Smooth muscle cell (in vitro differentiated cells): ENCODE results near the gene C2CD2. TPM values are rescaled to one million over a fixed set of nuclear protein-coding genes. Genes with fewer than 3 reads are reported as not detected.

Experiments used
- DNase-seq: peaks from one replicate; lab custom pipeline; 2025; ENCODE audit not compliant: unreplicated experiment; lab: John Stamatoyannopoulos, UW
- H2AFZ ChIP-seq: fragments of 200-600 bp; sonication (generic); 2 replicates; pipeline ENCODE4 v1.6.0; 2016; ENCODE audit warnings: antibody characterized with exemption, low read depth, mild to moderate bottlenecking
- H3F3A ChIP-seq: fragments of 200-600 bp; sonication (generic); 2 replicates; pipeline ENCODE4 v1.6.0; 2017; ENCODE audit warnings: antibody characterized with exemption, low read depth
- H3K27ac ChIP-seq: fragments of 200-600 bp; sonication (generic); 2 replicates; pipeline ENCODE4 v1.5.1; 2016; ENCODE audit warnings: low read depth, mild to moderate bottlenecking
- H3K27me3 ChIP-seq: fragments of 200-600 bp; sonication (generic); 2 replicates; pipeline ENCODE4 v1.6.1; 2016; ENCODE audit warnings: low read depth, mild to moderate bottlenecking
- H3K36me3 ChIP-seq: fragments of 200-600 bp; sonication (generic); 2 replicates; pipeline ENCODE4 v1.5.1; 2016; ENCODE audit warnings: low read depth
- H3K4me1 ChIP-seq: fragments of 200-600 bp; sonication (generic); 2 replicates; pipeline ENCODE4 v1.5.1; 2016; ENCODE audit warnings: low read depth
- H3K4me2 ChIP-seq: fragments of 200-600 bp; sonication (generic); 2 replicates; pipeline ENCODE4 v1.6.0; 2016; ENCODE audit warnings: mild to moderate bottlenecking
- H3K4me3 ChIP-seq: fragments of 200-600 bp; sonication (generic); 2 replicates; pipeline ENCODE4 v1.5.1; 2016; ENCODE audit warnings: mild to moderate bottlenecking
- H3K79me2 ChIP-seq: fragments of 200-600 bp; sonication (generic); 2 replicates; pipeline ENCODE4 v1.6.0; 2016; ENCODE audit warnings: low read depth, mild to moderate bottlenecking
- H3K9ac ChIP-seq: fragments of 200-600 bp; sonication (generic); 2 replicates; pipeline ENCODE4 v1.6.0; 2016; ENCODE audit warnings: low read depth
- H3K9me3 ChIP-seq: fragments of 200-600 bp; sonication (generic); replicated peaks from 2 replicates; pipeline ENCODE4 v1.5.1; 2016; ENCODE audit warnings: low read depth
- H4K20me1 ChIP-seq: fragments of 200-600 bp; sonication (generic); 2 replicates; pipeline ENCODE4 v1.6.0; 2016; ENCODE audit warnings: low read depth
- WGBS: methylation state at CpG from one replicate; pipeline ENCODE4 v1.1.7; 2016; ENCODE audit warnings: low lambda C conversion rate; 5-methylcytosine and 5-hydroxymethylcytosine counted together
- polyA plus RNA-seq: library from polyadenylated mRNA; unstranded; fragments of >200 nt; fragmentation: Nextera tagmentation; extraction: Ambion mirVana; gene quantifications from 2 replicates; pipeline ENCODE4 v1.2.1, GENCODE V29; 2016
- total RNA-seq: library from RNA; depleted of rRNA; stranded (reverse); fragments of >200 nt; gene quantifications from 2 replicates; pipeline ENCODE4 v1.2.3, GENCODE V29; 2014
- TF ChIP-seq, protein P1 (sequence below): fragments of 200-600 bp; sonication (generic); IDR thresholded peaks from 2 replicates; pipeline ENCODE4 v1.5.1; 2017; ENCODE audit warnings: borderline replicate concordance, mild to moderate bottlenecking, antibody characterized with exemption; ENCODE audit not compliant: insufficient read depth, poor library complexity, severe bottlenecking

Gene C2CD2
- total and polyA plus RNA-seq, 2 experiments from 2014 or later = 3.4 to 6.1 TPM

DNA sequence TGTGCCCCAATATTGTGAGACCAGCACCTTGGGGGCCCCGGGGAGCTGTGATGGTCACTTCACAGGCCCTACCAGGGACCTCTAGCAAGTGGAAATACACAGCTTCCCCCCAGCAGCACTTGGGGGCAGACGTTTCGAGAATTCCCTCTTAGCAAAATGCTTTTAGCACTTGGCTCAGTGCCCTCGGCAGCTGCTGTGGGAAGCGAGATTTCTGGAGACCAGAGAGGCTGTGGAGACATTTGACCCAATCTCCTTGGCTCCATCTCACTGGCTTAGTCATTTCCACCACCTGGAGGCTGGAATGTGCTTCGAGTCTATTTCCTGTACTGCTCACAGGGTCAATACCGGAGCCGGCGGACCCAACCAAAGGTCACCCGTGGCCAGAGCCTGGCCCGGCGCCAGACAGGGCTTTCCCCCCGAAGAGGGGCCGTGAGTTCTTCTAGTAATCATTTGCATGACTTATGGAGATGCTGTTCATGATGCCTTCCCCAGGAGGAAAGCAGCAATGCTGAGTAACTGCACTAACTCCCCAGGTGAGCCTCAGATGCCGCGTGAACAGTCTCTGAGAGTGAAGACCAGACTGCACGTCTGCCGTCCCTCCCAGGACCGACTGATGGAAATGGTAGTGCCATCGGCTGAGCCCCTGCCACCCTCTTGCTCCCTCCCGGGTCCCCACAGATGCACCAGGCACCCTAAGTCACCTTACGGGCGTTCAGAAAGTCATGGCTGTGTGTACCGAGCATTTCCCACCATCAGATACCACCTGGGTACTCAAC is 4.4 kb upstream of the C2CD2 start:
- 70% methylated on average over 24 of the region's 24 CpGs for WGBS

DNA sequence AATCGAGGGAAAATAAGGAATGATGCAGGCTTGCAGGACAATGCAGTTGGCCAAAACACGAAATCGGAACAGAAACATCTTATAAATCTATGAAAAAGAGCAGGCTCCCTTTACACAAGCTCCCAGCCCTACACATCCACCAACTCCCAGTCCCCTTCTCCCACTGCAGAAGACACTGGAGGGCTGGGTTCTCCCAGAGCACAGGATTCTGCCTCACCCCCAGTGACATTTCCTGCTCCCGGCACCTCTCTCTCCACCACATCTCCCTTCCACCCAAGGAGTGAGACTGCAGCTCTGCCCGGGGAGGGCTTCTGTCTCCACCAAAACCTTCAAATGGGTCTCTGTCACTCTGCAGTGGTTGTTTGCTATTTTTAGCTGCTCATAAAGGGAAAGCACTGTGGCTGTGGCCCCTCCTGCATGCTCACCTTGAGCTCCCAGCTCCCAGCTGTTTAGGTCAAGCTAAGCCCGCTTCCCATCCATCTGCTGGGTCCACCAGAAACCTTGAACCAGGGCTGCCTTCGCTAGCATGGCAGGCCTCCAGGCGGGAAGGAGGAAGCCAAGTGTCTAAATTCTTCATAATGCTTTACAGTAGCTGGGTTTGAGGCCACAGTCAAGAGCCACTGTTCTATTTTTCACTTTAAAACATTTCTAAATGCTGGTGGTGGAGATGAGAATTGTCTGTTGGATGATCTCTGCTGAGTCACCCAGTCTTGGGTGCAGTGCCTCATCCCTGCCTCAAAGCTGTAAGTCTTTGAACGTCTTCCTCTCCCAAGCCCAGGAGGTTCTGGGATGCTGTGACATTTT is 3.3 kb upstream of the C2CD2 start:
- H3K79me2 ChIP-seq = no peaks in the 10 kb centered on the region
- H3K4me2 ChIP-seq = peak overlapping the region; percentile 8
- no peaks in the 10 kb centered on the region for H3K9me3 ChIP-seq
- DNase-seq = no peak
- TF ChIP-seq, protein P1, sequence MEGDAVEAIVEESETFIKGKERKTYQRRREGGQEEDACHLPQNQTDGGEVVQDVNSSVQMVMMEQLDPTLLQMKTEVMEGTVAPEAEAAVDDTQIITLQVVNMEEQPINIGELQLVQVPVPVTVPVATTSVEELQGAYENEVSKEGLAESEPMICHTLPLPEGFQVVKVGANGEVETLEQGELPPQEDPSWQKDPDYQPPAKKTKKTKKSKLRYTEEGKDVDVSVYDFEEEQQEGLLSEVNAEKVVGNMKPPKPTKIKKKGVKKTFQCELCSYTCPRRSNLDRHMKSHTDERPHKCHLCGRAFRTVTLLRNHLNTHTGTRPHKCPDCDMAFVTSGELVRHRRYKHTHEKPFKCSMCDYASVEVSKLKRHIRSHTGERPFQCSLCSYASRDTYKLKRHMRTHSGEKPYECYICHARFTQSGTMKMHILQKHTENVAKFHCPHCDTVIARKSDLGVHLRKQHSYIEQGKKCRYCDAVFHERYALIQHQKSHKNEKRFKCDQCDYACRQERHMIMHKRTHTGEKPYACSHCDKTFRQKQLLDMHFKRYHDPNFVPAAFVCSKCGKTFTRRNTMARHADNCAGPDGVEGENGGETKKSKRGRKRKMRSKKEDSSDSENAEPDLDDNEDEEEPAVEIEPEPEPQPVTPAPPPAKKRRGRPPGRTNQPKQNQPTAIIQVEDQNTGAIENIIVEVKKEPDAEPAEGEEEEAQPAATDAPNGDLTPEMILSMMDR = no peak
- no peak overlapping the region for H3K4me3 ChIP-seq
- no peak overlapping the region for H3K9ac ChIP-seq
- H3K4me1 ChIP-seq = peaks cover 16% of the 10 kb centered on the region
- H3K36me3 ChIP-seq = no peaks in the 10 kb centered on the region
- no peaks in the 10 kb centered on the region for H3K27me3 ChIP-seq
- H2AFZ ChIP-seq = peak overlapping the region; percentile 17
- H4K20me1 ChIP-seq = no peaks in the 10 kb centered on the region
- H3F3A ChIP-seq = peaks cover 19% of the 10 kb centered on the region
- peak overlapping the region; percentile 60 for H3K27ac ChIP-seq
- WGBS = 79% methylated on average over 9 of the region's 9 CpGs

More for the DNA sequence above, 4.4 kb upstream of the C2CD2 start:
- no peaks in the 10 kb centered on the region for H4K20me1 ChIP-seq
- TF ChIP-seq, protein P1 = peak; percentile 17
- H3K27me3 ChIP-seq = no peaks in the 10 kb centered on the region
- H3K27ac ChIP-seq = peak overlapping the region; percentile 60
- H3K4me1 ChIP-seq = peaks cover 5% of the 10 kb centered on the region
- no peak overlapping the region for H2AFZ ChIP-seq
- no peaks in the 10 kb centered on the region for H3K36me3 ChIP-seq
- DNase-seq = no peak
- H3K4me3 ChIP-seq = no peak overlapping the region
- H3K79me2 ChIP-seq = no peaks in the 10 kb centered on the region
- no peak overlapping the region for H3K9ac ChIP-seq
- no peaks in the 10 kb centered on the region for H3K9me3 ChIP-seq
- H3K4me2 ChIP-seq = no peak overlapping the region
- H3F3A ChIP-seq = peaks cover 19% of the 10 kb centered on the region

DNA sequence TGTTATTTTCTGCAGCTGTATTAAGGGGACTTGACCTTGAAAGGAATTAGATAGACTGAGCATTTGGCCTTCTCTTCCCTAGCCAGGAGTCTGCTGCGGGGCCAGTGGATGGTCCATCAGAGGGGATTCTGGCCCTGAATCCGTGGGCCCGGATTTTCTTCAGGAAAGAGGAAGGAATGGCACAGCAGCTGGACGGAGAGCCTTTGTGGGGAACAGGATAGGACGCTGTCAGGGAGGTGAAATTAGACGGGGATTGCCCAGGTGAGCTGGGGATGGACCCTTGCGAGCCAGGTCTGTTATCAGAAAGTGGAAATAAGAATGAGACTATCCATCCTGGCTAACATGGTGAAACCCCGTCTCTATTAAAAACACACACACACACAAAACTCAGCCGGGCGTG is 1.7 kb upstream of the C2CD2 start:
- Histone ChIP-seq H3K4me2 (no peak overlapping the region), H3K36me3 (no peaks in the 10 kb centered on the region), H3K9me3 (no peaks in the 10 kb centered on the region), H3K9ac (no peak overlapping the region), H3K4me3 (no peak overlapping the region), H3F3A (peaks cover 19% of the 10 kb centered on the region), H3K27me3 (no peaks in the 10 kb centered on the region), H4K20me1 (peaks cover 4% of the 10 kb centered on the region), H2AFZ (no peak overlapping the region), H3K4me1 (peaks cover 21% of the 10 kb centered on the region), H3K79me2 (no peaks in the 10 kb centered on the region), H3K27ac (no peak overlapping the region)
- 91% methylated on average over 10 of the region's 10 CpGs for WGBS
- TF ChIP-seq, protein P1 = no peak
- DNase-seq = no peak
